Measurements from ENCODE around the gene LEPROT.

- TF ChIP-seq CTCF (IDR thresholded peaks at IDR 0.05; ENCODE audit: low read depth, low read length, poor library complexity, severe bottlenecking) (no peak), EZH2phosphoT487 (IDR thresholded peaks at IDR 0.05; ENCODE audit: borderline replicate concordance, low read length) (no peak)
Observed at GRCh38 chr1:65392497-65392896, 28.0 kb upstream of the LEPROT start.

Data from DOHH2 (cell line).